ENCODE data around the gene NOS1AP.
"Not testable (repeated sequence)": the region's sequence is repeated elsewhere in the genome, so short reads cannot be mapped to it uniquely, and the experiment has no call there.

Gene NOS1AP

DNA sequence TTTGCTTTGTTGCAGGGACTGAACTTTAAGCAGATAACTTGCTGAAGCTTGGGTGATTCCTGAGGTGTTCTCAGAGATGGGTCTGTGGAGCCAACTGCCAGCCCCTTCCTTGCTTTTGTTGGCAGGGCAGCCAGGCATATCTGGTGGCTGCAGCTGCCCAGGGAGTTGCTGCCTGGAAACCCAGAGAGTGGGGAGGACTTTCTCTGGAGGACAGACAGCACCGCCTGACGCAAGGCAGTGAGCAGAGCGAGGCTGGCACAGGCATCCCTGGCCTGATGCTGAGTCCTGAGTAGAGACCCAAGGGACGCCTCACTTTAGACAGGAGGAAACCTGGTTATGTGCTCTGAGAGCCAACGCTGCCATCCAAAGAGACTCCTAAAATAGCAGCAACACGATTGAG lies 36.1 kb upstream of the NOS1AP start:
- Histone ChIP-seq H3K9ac (ENCODE audit: low read depth, low read length) (no peak overlapping the region), H3K4me3 (ENCODE audit: low read length) (no peak overlapping the region), H3K9me3 (ENCODE audit: insufficient read depth, low read depth, low read length) (no peaks in the 10 kb centered on the region), H3K4me1 (ENCODE audit: insufficient read depth, low read length) (no peaks in the 10 kb centered on the region), H3K27me3 (ENCODE audit: insufficient read depth, low read length) (0 out of 2 replicates have a peak, but pooled peaks cover 6% of the 10 kb centered on the region), H3K27ac (ENCODE audit: low read depth, low read length) (no peak overlapping the region), H3K36me3 (ENCODE audit: insufficient read depth, low read length) (no peaks in the 10 kb centered on the region)
- WGBS: 88% methylated on average over 6 of the region's 6 CpGs

DNA sequence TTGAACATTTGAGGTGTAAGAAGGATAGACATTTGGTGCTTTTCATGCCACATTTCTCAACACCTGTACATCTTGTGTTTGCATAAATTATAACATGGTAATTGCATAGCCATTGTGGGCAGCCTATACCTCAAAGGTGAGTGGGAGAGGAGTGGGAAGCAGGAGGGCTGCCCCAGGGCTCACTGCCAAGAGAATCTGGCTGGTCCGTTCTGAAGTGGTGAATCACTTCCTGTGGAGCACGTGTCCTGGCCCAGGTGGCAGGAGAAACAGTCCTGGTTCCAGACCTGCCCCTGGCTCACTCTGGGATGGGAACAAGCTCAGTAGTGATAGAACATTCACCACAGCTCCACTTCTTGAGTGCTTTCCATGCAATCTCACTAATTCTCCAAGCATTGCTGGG lies 34.2 kb upstream of the NOS1AP start:
- 48% methylated on average over 2 of the region's 2 CpGs for WGBS
- H3K4me3 ChIP-seq (ENCODE audit: low read length): no peak overlapping the region

DNA sequence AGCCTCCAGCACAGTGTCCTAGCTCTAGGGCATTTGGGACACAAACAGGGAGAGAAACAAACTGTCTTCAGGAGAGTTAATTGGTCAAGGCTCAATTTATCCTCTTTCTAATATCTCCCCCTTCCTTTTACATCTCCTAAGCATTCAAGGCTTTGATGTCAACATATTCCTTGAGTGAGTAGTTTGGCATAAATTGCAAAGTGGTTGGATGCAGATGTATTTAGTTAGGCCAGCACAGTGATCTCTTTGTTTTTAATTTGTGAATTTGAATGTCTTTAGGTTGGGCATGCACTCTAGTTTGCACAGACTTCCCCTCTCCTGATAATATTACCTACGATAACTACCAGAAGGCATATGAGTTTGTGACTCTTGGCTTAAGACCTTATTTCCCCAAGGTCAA lies 33.3 kb upstream of the NOS1AP start:
- Histone ChIP-seq H3K9me3 (ENCODE audit: insufficient read depth, low read depth, low read length) (no peaks in the 10 kb centered on the region), H3K4me1 (ENCODE audit: insufficient read depth, low read length) (0 out of 2 replicates have a peak, but pooled peaks cover 2% of the 10 kb centered on the region), H3K27ac (ENCODE audit: low read depth, low read length) (no peak overlapping the region), H3K27me3 (ENCODE audit: insufficient read depth, low read length) (no peaks in the 10 kb centered on the region), H3K9ac (ENCODE audit: low read depth, low read length) (no peak overlapping the region), H3K36me3 (ENCODE audit: insufficient read depth, low read length) (no peaks in the 10 kb centered on the region), H3K4me3 (ENCODE audit: low read length) (no peak overlapping the region)
- 94% methylated on average over 1 of the region's 1 CpG for WGBS

More for the DNA sequence above, 34.2 kb upstream of the NOS1AP start:
- Histone ChIP-seq H3K27ac (ENCODE audit: low read depth, low read length) (no peak overlapping the region), H3K9ac (ENCODE audit: low read depth, low read length) (no peak overlapping the region), H3K27me3 (ENCODE audit: insufficient read depth, low read length) (no peaks in the 10 kb centered on the region), H3K36me3 (ENCODE audit: insufficient read depth, low read length) (no peaks in the 10 kb centered on the region), H3K9me3 (ENCODE audit: insufficient read depth, low read depth, low read length) (no peaks in the 10 kb centered on the region), H3K4me1 (ENCODE audit: insufficient read depth, low read length) (no peaks in the 10 kb centered on the region)

DNA sequence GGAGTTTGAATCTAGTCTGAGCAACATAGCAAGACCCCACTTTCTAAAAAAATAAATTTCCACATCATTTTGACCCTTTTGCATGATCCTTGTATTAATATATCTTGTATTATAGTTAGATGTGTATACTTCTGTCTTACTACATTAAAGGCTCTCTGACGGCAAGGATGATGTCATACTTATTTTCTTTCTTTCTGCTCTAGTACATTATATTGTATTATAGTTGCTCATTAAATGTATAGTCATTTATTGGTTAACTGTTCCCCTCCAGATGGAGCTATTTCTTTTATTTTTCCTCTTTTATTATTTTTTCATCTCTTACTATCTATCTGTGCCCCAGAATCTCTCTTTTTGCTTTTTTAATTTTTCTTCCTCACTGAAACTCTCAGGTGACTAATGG lies 30.9 kb upstream of the NOS1AP start:
- no peaks in the 10 kb centered on the region for H3K9me3 ChIP-seq (ENCODE audit: insufficient read depth, low read depth, low read length)
- no peak overlapping the region for H3K9ac ChIP-seq (ENCODE audit: low read depth, low read length)
- H3K36me3 ChIP-seq (ENCODE audit: insufficient read depth, low read length): no peaks in the 10 kb centered on the region
- H3K27me3 ChIP-seq (ENCODE audit: insufficient read depth, low read length): no peaks in the 10 kb centered on the region
- H3K4me3 ChIP-seq (ENCODE audit: low read length): no peak overlapping the region
- WGBS: no CpG with 5 or more reads among the region's 1 CpG
- H3K4me1 ChIP-seq (ENCODE audit: insufficient read depth, low read length): 0 out of 2 replicates have a peak, but pooled peaks cover 2% of the 10 kb centered on the region
- no peak overlapping the region for H3K27ac ChIP-seq (ENCODE audit: low read depth, low read length)

DNA sequence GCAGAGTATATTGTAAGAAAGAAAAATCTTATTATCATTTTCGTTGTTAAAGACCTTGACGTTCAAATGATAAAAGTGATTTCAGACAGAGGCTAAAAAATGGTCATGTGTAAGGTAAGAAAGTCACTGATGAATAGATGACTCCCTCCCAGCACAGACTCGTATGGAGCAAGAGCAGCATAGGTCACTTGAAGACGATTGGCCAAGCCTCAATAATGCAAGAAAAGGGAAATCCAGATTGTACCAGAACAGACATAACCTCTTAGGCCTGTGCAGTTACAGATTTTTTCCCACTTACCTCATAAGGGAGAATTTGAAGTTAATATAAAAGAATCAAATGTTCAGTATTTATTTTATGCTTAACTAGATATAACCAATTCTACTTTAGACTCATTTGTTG lies 29.5 kb upstream of the NOS1AP start:
- Histone ChIP-seq H3K4me1 (ENCODE audit: insufficient read depth, low read length) (0 out of 2 replicates have a peak, but pooled peaks cover 2% of the 10 kb centered on the region), H3K9ac (ENCODE audit: low read depth, low read length) (no peak overlapping the region), H3K27me3 (ENCODE audit: insufficient read depth, low read length) (no peaks in the 10 kb centered on the region), H3K27ac (ENCODE audit: low read depth, low read length) (no peak overlapping the region), H3K36me3 (ENCODE audit: insufficient read depth, low read length) (no peaks in the 10 kb centered on the region), H3K9me3 (ENCODE audit: insufficient read depth, low read depth, low read length) (no peaks in the 10 kb centered on the region), H3K4me3 (ENCODE audit: low read length) (no peak overlapping the region)
- 95% methylated on average over 4 of the region's 4 CpGs for WGBS

DNA sequence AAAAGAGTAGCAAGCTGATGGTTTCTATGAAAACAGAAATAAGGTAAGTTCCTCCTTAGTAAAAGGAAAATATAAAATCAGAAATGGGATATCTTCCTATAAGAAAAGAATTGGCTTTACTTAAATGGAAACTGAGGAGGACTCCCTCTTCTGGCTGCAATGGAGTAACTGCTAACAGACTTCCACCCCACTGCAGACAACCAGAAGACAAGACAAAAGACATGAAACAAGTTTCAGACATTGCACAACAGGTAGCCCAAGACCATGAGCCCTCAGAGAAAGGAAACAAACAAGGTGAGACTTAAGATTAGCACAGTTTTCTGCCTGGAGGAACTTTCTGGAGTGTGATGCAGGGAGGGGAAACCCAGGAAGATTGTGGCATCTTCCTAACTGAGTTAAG lies 28.8 kb upstream of the NOS1AP start:
- no peaks in the 10 kb centered on the region for H3K36me3 ChIP-seq (ENCODE audit: insufficient read depth, low read length)
- no peaks in the 10 kb centered on the region for H3K9me3 ChIP-seq (ENCODE audit: insufficient read depth, low read depth, low read length)
- no peak overlapping the region for H3K27ac ChIP-seq (ENCODE audit: low read depth, low read length)
- no peak overlapping the region for H3K4me3 ChIP-seq (ENCODE audit: low read length)
- H3K9ac ChIP-seq (ENCODE audit: low read depth, low read length): no peak overlapping the region
- H3K27me3 ChIP-seq (ENCODE audit: insufficient read depth, low read length): no peaks in the 10 kb centered on the region
- H3K4me1 ChIP-seq (ENCODE audit: insufficient read depth, low read length): 0 out of 2 replicates have a peak, but pooled peaks cover 2% of the 10 kb centered on the region

DNA sequence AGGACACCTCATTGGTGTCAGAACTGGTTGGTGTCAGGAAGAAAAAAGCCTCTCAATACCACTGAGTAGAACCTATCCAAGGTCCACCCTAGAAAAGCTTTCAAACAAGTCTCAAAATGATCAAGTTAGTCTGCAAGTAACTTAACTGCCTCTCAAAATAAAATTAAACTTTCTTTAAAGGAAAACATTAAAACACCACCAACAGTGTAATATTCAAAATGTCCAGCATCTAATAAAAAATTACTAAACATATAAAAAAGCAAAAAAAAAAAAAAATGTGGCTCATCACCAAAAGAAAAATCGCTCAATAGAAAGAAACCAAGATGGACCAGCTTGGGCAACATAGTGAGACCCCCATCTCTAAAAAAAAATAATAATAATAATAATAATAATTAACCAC lies 27.1 kb upstream of the NOS1AP start:
- H3K36me3 ChIP-seq (ENCODE audit: insufficient read depth, low read length): no peaks in the 10 kb centered on the region
- no peak overlapping the region for H3K4me3 ChIP-seq (ENCODE audit: low read length)
- H3K27ac ChIP-seq (ENCODE audit: low read depth, low read length): no peak overlapping the region
- no peaks in the 10 kb centered on the region for H3K27me3 ChIP-seq (ENCODE audit: insufficient read depth, low read length)
- H3K9me3 ChIP-seq (ENCODE audit: insufficient read depth, low read depth, low read length): no peaks in the 10 kb centered on the region
- H3K4me1 ChIP-seq (ENCODE audit: insufficient read depth, low read length): 0 out of 2 replicates have a peak, but pooled peaks cover 2% of the 10 kb centered on the region
- no CpG with 5 or more reads among the region's 1 CpG for WGBS
- H3K9ac ChIP-seq (ENCODE audit: low read depth, low read length): no peak overlapping the region

DNA sequence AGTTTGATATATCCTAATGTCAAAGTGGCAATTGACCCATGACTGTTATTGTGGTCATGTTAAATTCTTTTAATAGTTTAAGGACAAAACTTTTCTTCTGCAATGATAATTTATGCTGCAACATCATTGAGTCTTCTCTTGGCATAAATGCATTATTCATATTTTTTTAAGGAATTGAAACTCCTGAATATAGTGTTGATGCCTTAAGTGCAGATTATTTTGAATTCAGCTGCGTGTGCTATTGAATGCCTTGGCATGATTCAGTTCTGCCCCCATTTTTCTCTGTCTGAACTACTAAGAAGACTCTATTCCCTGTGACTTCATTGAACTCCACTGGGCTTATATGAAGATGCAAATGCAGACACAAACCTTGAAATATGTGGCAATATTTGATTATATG lies 22.6 kb upstream of the NOS1AP start:
- no peaks in the 10 kb centered on the region for H3K9me3 ChIP-seq (ENCODE audit: insufficient read depth, low read depth, low read length)
- WGBS: 95% methylated on average over 1 of the region's 1 CpG
- no peak overlapping the region for H3K4me3 ChIP-seq (ENCODE audit: low read length)
- H3K4me1 ChIP-seq (ENCODE audit: insufficient read depth, low read length): no peaks in the 10 kb centered on the region
- no peaks in the 10 kb centered on the region for H3K36me3 ChIP-seq (ENCODE audit: insufficient read depth, low read length)
- H3K27me3 ChIP-seq (ENCODE audit: insufficient read depth, low read length): no peaks in the 10 kb centered on the region
- H3K9ac ChIP-seq (ENCODE audit: low read depth, low read length): no peak overlapping the region
- no peak overlapping the region for H3K27ac ChIP-seq (ENCODE audit: low read depth, low read length)

DNA sequence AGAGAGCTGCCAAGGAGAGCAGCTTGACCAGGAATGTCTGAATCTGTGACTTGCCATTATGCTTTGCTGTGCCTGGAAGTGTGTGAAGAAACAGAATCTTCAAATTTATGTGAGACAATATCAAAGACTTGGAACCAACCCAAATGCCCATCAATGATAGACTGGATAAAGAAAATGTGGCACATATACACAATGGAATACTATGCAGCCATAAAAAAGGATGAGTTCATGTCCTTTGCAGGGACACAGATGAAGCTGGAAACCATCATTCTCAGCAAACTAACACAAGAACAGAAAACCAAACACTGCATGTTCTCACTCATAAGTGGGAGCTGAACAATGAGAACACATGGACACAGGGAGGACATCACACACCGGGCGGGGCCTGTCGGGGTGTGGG lies 15.5 kb upstream of the NOS1AP start:
- H3K9me3 ChIP-seq (ENCODE audit: insufficient read depth, low read depth, low read length); H3K27ac ChIP-seq (ENCODE audit: low read depth, low read length); H3K9ac ChIP-seq (ENCODE audit: low read depth, low read length); H3K27me3 ChIP-seq (ENCODE audit: insufficient read depth, low read length); H3K4me3 ChIP-seq (ENCODE audit: low read length); H3K36me3 ChIP-seq (ENCODE audit: insufficient read depth, low read length); H3K4me1 ChIP-seq (ENCODE audit: insufficient read depth, low read length): not testable (repeated sequence)
- WGBS: 94% methylated on average over 3 of the region's 3 CpGs

DNA sequence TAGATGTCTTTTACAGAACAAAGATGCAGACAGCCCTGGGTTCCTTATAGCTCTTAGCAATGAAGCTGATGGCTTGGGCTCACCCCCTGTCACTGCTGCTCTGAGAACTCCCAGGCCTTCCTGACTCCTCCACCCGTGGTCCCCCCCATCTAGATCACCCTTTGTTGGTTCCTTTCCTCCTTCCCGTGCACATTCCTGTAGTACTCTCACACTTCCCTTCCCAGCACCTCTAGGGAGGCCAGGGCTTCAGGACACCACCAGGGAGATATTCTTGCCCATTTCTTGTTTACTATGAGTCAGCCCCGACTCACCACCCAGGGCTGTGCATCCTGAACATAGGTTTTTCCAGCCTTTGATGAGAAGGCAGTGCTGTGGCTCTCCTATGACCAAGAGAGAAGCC lies 14.4 kb upstream of the NOS1AP start:
- Histone ChIP-seq H3K27me3 (ENCODE audit: insufficient read depth, low read length) (no peaks in the 10 kb centered on the region), H3K9ac (ENCODE audit: low read depth, low read length) (no peak overlapping the region), H3K27ac (ENCODE audit: low read depth, low read length) (no peak overlapping the region), H3K36me3 (ENCODE audit: insufficient read depth, low read length) (no peaks in the 10 kb centered on the region), H3K4me1 (ENCODE audit: insufficient read depth, low read length) (no peaks in the 10 kb centered on the region), H3K4me3 (ENCODE audit: low read length) (no peak overlapping the region), H3K9me3 (ENCODE audit: insufficient read depth, low read depth, low read length) (no peaks in the 10 kb centered on the region)
- WGBS: 71% methylated on average over 3 of the region's 3 CpGs

DNA sequence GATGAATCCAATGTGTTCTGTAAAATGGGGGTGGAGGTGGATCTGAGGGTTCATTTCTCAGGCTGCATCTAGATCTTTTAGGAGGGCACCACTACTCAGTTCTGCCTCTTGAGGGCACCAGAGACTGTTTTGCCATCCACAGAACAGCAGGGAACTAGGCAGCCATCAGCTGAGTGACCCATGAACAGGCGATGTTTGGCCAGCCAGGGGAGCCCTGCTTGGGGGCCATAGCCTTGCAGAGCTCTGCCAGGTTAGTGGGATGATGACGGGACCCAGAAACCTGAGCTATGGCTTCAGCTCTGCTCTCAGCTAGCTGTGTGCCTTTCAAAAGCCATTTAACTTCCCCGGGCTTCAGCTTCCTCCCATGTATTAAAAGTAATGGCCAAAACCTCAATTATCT lies 13.4 kb upstream of the NOS1AP start:
- H3K36me3 ChIP-seq (ENCODE audit: insufficient read depth, low read length): no peaks in the 10 kb centered on the region
- H3K27ac ChIP-seq (ENCODE audit: low read depth, low read length): no peak overlapping the region
- H3K4me3 ChIP-seq (ENCODE audit: low read length): no peak overlapping the region
- WGBS: 36% methylated on average over 3 of the region's 3 CpGs
- no peaks in the 10 kb centered on the region for H3K27me3 ChIP-seq (ENCODE audit: insufficient read depth, low read length)
- H3K9me3 ChIP-seq (ENCODE audit: insufficient read depth, low read depth, low read length): no peaks in the 10 kb centered on the region
- no peak overlapping the region for H3K9ac ChIP-seq (ENCODE audit: low read depth, low read length)
- H3K4me1 ChIP-seq (ENCODE audit: insufficient read depth, low read length): no peaks in the 10 kb centered on the region

DNA sequence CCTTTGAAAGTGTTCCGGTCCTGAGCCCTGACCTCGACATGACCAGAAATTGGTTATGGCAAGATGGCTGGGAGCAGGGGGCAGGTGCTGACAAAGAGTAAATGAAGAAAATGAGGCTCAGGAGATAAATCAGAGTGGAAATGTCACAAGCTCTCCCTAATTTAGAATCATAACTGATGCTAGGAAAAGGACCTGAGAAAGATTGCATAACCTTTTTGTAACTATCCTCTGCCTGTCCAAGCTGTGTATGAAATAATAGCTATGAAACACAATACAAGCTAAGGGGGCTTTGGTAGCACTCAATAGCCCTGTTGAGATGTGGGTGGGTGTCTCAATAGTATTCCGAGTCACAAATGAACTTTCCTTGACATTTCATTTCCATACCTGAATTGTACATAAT lies 12.9 kb upstream of the NOS1AP start:
- H3K4me1 ChIP-seq (ENCODE audit: insufficient read depth, low read length): no peaks in the 10 kb centered on the region
- H3K9me3 ChIP-seq (ENCODE audit: insufficient read depth, low read depth, low read length): no peaks in the 10 kb centered on the region
- no peak overlapping the region for H3K27ac ChIP-seq (ENCODE audit: low read depth, low read length)
- no peaks in the 10 kb centered on the region for H3K27me3 ChIP-seq (ENCODE audit: insufficient read depth, low read length)
- WGBS: 95% methylated on average over 2 of the region's 3 CpGs
- no peaks in the 10 kb centered on the region for H3K36me3 ChIP-seq (ENCODE audit: insufficient read depth, low read length)
- H3K4me3 ChIP-seq (ENCODE audit: low read length): no peak overlapping the region
- H3K9ac ChIP-seq (ENCODE audit: low read depth, low read length): no peak overlapping the region

All from HUES64 (cell line).